GM21529 (cell line): ENCODE measurements around the gene CCDC148.
"Not testable (repeated sequence)": the region's sequence is repeated elsewhere in the genome, so short reads cannot be mapped to it uniquely, and the experiment has no call there.

Source experiments
- ATAC-seq: cut with Tn5 transposase; IDR thresholded peaks from one replicate; pipeline ENCODE4 v1.9.1; 2021; ENCODE audit not compliant: unreplicated experiment

The CCDC148 gene

DNA sequence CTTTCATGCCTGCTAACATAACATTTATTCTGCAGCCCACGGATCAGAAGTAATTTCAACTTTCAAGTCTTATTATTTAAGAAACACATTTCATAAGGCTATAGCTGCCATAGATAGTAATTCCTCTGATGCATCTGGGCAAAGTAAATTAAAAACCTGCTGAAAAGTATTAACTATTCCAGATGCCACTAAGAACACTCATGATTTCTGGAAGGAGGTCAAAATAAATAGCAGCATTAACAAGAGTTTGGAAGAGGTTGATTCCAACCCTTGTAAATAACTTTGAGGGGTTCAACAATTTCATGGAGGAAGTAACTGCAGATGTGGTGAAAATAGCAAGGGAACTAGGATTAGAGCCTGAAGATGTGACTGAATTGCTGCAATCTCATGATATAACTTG lies 77.6 kb downstream of the CCDC148 start:
- no peak for ATAC-seq

DNA sequence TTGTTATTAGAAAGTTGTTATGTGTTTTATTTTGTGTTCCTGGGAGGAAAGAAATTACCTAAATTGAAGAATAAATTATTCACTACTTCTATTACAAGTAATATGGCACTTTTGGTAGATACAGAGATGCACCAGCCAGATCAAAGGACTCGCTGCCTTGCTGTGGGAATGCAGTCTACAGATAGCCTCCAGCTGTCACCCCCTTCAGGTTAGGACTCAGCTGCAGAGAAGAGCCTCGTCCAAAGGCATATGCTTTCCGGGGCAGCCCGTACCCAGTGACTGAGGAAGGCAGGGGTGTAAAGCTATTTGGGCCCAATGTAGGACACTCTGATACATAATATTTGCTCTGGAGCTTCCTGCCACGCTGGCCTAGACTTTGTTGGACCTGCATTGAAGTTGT lies 90.2 kb downstream of the CCDC148 start:
- ATAC-seq = no peak

DNA sequence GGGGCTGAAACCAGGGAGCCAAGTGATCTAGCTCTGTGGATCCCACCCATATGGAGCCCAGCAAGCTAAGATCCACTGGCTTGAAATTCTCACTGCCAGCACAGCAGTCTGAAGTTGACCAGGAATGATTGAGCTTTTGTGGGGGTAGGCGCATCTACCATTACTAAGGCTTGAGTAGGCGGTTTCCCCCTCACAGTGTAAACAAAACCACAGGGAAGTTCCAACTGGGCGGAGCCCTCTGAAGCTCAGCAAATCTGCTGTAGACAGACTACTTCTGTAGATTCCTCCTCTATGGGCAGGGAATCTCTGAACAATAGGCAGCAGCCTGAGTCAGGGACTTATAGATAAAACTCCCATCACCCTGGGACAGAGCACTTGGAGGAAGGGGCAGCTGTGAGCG lies 96.7 kb downstream of the CCDC148 start:
- peak; percentile 80 for ATAC-seq

DNA sequence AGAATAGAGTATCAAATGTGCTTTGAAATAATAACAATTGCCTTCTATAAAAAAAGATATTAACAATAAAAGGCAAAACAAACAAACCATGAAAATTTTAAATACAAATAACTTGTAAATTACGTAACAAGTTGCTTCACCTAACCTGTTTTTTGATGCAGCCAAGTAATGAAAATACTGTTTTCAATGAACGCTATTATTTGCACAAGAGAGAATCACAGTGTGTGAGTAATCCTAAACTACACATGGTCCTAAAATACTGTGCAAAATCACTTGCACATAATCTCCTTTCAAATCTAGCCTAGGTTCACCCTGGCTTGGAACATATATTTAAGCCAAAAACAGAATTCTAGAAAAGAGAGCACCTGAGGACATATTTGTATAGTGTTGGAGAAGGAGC lies 98.9 kb downstream of the CCDC148 start:
- ATAC-seq = no peak

DNA sequence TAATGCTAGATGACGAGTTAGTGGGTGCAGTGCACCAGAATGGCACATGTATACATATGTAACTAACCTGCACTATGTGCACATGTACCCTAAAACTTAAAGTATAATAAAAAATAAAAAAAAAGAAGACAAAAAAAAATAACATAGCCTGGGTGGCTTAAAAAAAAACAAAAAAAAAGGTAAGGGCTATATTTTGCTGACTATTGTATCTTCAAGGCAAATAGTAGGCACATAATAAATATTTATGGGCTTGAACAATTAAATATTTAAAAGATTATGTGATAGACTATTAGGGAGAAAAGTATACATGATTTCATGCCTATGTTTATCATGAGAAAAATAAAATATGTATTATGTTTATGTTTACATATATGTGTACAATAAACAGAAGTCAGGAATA lies 99.4 kb downstream of the CCDC148 start:
- no peak for ATAC-seq

DNA sequence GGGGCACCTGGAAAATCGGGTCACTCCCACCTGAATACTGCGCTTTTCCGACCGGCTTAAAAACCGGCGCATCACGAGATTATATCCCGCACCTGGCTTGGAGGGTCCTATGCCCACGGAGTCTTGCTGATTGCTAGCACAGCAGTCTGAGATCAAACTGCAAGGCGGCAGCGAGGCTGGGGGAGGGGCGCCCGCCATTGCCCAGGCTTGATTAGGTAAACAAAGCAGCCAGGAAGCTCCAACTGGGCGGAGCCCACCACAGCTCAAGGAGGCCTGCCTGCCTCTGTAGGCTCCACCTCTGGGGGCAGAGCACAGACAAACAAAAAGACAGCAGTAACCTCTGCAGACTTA lies 105.1 kb downstream of the CCDC148 start:
- ATAC-seq = not testable (repeated sequence)

DNA sequence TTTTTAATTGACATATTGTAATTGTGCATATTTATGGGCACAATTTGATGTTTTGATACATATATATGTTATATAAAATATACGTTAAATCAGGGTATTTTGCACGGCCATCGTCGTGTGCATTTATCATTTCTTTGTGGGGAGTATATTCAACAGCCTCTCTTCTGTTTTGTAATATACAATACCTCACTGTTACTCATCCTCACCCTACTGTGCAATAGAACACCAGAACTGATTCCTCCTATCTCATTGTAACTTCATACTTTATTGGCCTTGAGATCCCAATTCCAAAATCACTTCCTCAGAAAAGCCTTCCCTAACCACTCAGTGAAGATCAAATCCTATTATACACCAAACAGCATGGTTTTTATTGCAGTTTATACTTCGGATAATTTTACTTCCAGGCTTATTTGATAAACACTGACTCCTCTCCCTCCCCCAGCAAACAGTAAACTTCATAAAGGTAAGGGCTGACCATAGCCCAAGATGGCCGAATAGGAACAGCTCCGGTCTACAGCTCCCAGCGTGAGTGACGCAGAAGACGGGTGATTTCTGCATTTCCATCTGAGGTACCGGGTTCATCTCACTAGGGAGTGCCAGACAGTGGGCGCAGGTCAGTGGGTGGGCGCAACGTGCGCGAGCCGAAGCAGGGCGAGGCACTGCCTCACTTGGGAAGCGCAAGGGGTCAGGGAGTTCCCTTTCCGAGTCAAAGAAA lies 105.6 kb downstream of the CCDC148 start:
- not testable (repeated sequence) for ATAC-seq

DNA sequence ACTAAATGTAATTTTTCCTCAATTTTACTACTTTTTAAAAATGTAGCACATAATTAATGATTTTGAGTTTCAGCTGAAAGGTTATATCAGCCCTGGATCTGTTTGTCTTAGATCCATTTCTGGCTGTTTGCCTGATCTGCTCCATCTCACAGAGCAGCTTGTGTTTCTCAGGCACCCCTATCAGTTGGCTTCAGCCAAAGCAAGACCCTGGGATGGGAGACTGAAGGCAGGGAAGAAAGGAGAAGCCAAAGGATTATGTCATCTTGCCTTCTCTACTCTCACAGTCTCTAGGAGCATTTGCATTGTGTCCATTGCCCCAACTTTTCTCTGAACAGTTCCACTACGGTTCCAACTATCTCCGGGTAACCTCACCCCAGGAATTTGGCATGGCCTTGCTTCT lies 110.5 kb downstream of the CCDC148 start:
- no peak for ATAC-seq

DNA sequence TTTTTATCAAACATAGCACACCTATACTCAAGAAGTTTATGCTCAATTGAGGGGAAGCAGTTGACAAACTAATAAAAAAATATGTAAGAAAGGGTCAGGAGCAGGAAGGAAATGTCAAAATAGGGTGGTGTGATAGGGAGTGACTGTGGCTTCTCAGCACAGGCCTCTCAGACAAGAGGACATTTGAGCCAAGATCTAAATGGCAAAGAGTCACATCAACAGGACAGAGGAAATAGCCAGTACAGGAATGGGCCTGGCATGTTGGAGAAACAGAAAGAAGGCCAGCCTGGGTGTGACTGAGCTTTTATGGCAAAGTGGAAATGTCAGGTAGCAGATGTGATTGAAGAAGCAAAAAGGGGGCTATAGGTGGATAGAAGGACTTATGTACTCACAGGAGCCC lies 117.0 kb downstream of the CCDC148 start:
- no peak for ATAC-seq

DNA sequence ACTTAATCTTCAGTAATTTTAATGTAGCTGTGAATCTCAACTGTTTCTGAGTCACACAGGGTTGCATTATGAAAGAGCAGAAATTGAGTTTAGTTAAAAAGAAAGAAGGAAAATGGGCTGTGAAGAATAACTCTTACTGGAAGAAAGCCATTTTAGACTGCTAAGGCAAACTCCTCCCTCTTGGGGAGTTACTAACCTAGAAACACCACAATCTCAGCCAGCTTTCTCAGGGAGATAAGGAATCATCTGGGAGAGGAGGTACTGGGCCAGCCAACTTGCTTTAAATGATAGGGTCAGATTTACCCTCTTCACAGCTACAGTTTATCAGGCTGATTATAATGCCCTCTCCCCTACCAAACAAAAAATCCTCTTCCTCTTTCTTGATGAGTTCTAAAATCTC lies 119.5 kb downstream of the CCDC148 start:
- no peak for ATAC-seq

DNA sequence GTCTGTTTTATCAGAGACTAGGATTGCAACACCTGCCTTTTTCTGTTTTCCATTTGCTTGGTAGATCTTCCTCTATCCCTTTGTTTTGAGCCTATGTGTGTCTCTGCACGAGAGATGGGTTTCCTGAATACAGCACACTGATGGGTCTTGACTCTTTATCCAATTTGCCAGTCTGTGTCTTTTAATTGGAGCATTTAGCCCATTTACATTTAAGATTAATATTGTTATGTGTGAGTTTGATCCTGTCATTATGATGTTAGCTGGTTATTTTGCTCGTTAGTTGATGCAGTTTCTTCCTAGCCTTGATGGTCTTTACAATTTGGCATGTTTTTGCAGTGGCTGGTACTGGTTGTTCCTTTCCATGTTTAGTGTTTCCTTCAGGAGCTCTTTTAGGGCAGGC lies 124.8 kb downstream of the CCDC148 start:
- ATAC-seq = not testable (repeated sequence)

DNA sequence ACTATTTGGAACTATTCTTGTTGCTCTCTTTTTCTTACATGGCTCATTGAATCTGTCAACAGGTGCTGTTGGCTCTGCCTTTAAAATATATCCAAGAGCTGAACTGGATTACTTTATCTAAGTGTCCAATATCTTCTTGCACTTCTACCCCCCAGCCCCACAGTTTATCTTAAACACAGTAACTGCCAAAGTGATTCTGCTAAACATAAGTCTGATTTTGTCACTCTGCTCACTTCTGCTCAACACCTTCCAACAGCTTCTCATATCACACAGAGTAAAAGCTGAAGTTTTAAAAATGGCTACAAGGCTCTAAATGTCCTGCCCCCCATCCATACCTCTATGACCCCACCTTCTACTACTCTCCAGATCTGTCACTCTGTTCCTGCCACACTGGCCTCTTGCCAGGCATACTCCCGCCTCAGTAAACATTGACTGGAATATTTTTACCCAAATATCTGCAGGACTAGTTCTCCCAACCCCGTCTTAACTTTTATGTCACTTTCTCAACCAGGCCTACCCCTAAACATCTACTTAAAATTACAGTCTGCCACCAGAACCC lies 130.7 kb downstream of the CCDC148 start:
- no peak for ATAC-seq

DNA sequence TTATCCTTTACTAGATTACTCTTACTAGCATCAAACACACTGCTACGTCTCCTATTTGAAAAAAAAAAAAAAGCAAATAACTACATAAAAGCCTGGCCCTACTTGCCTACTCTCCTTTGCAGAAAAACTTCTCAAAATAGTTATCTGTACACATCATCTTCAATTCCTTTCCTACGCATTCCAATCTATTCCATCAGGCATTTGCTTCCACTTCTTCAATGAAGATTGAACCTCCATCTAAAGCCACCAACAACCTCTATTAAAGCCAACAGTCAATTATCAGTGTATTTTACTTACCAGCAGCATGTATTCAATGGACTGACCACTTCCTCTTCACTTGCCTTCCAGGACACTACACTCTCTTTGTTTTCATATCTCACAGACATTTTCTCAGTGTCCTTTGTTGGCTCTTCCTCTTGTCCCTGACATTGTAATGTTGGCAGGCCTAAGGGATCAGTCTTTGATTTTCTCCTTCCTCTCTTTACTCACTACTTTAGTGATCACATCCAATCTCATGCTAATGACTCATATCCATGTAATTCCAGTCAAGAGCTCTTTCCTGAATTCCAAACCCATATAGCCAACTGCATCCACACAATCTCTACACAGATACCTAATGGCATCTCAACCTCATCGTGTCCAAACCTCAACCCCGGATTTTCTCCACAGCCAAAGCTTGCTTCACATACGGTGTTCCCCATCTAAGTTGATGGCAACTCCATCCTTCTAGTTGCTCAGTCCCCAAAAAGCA lies 131.3 kb downstream of the CCDC148 start:
- ATAC-seq = no peak

DNA sequence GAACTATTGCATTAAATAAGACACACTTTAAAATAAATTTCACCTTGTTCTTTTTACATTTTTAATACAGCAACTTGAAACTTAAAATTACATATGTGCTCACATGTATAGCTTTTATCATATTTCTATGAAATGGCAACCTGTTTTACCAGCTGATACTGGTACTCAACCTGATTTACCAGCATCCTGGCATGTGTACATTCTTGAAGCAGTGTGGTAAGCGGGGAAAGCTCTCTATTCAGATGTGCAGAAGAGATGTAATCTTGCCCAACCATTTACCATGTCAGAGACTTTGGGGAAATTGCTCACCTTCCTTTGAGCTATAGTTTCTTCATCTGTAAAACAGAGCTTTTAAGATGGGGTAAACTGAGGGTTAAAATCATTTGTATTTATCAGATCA lies 133.2 kb downstream of the CCDC148 start:
- ATAC-seq = no peak

DNA sequence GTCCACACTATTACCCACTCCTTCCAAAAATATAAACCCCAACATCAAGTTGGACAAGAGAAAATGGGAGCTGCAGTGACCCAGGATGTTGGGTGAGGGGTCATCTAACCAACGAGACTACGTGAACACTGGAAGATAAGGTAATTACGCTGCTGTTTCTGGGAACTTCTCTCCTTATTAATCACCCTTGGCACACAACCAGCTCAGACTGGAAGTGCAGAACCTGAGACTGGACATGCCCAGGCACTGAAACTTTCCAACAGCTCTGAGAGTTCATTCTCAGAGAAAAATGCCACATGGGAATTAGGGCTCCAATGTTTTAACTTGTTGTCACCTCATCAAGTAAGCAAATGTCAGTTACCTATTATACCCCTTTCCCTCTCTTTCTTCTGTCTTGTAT lies 135.3 kb downstream of the CCDC148 start:
- no peak for ATAC-seq

DNA sequence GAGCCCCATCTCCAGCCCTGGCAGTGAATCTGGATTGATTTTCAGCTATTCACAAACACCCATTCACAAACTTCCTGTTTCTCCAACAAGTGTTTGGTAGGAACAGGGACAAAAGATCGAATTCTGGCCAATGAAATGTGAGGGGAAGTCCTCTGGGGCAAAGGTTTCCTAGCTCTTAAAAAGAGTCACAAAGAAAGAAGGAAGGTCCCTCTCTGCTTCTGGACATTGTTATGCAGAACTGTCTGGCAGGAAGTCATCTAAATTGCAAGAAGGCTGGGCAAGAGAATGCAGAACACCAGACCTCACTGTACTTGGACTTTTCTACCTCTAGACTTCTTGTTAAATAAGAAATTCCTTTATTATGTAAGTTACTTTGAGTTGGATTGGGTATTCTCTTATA lies 137.3 kb downstream of the CCDC148 start:
- no peak for ATAC-seq

DNA sequence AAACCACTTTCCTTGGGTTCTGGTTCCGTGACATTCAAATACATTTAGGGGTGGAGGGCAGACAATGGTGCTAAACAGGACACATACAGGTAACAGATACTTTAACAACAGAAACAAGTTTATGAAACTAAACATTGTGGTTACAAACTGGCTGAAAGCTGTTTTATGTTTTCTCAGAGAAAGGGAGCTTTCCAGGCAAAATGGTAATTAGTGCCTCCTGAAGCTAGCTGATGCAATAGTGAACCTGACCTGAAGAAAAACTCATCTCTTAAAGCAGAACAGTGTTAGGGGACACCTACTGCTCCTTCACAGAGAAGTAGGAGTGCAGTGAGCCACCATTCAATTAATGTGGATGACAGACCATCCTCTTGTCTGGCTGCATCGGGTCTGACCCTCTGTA lies 138.9 kb downstream of the CCDC148 start:
- peak; percentile 65 for ATAC-seq

DNA sequence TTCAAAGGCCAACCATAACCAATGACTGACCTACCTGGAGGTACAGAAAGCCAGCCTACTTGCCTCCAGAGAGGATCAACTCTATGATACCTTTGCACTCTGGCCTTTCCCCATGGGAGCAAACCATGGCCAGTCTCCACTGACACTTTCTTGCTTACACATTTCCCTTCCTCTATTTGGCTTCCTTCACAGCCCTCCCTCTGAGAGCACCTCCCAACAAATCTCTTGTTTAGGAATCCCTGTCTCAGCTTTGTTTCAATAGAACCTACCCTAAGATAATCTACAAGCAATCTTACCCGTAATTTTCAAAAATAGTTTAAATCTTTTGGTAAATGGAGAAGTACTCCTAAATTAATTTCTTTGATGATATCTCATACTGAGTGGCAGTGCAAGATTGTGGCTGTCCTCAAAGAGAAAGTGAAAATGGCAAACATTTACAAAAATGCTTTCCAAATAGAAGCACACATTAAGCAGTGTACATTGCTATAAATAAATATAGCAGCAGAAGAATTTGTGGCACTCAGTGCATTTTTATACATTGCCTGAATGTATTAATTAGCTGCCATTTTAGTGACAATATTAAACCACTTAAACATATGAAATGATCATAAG lies 140.6 kb downstream of the CCDC148 start:
- no peak for ATAC-seq

DNA sequence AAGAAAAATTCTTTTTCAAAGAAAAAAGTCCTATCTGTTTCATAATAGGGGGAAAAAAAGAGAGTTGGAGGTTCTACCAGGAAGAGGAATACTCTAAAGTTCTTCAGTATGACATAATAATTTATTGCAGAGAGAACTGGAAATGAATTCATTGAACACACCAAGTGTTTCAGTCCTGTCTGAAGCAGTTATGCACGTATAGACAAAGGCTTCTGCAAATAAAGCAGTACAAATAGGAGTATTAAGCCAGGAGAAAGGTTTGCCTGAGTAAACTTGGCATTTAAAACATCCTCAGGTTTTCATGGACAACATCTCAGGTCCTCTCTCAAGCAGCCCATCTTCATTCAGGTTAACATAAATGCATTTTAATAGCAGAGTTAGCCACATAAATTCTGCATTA lies 141.6 kb downstream of the CCDC148 start:
- ATAC-seq = no peak

DNA sequence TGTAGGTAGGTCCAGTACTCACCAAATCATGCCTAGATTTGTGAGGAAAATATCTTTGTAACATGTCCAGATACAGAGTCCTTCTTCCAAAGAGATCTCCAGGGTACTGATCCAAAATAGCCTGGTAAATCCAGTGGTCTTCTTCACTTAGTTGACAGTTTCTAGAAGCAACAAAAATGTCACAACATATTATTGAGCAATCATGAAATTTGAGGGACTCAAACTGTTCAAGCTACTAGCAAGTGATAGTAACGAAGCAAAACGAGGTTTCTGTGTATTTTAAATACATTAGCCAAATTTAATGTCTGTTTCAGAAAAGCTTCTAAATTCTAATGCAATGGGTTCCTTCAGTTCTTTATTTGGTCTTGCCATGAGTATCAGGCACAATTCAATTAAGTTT lies 142.8 kb downstream of the CCDC148 start:
- no peak for ATAC-seq

DNA sequence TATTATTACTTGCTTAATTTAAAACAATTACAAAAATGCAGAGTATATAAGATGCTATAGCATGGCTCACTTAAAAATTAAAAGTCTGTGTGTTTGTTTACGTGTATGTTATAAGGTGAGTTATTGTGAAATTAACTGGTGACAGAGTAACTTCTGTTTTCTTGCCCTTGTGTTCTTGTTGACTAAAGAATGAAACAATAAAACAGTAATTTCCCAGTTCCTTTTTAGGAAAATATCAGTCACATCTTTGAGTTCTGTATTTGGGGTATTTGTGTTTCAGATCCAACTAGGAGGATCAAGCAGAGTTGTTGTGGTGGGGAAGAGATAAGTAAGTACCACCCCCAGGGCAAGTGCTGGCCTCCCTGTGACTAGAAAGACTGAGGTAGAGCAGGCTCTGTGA lies 143.6 kb downstream of the CCDC148 start:
- no peak for ATAC-seq

DNA sequence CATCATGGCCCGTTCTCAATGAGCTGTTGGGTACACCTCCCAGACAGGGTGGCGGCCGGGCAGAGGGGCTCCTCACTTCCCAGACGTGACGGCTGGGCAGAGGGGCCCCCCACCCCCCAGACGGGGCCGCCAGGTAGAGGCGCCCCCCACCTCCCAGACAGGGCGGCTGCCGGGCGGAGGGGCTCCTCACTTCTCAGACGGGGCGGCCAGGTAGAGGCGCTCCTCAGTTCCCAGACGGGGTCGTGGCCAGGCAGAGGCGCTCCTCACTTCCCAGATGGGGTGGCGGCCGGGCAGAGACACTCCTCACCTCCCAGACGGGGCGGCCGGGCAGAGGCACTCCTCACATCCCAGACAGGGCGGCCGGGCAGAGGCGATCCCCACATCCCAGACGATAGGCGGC lies 146.1 kb downstream of the CCDC148 start:
- ATAC-seq = not testable (repeated sequence)
